AG04450 (cell line): ENCODE data around the gene ENO2. TPM values are rescaled to one million over a fixed set of nuclear protein-coding genes. Genes with fewer than 3 reads are reported as not detected.

Experiments used
- CTCF ChIA-PET: fragments of 300-600, 350-600 bp; formaldehyde crosslinking; extraction: SDS; loops from one replicate; lab custom pipeline; 2022; ENCODE audit warnings: antibody characterized with exemption, inconsistent platforms; lab: Charles Lee
- POLR2A ChIA-PET: fragments of 350-600 bp; formaldehyde crosslinking; extraction: SDS; loops from one replicate; lab custom pipeline; 2021; ENCODE audit warnings: antibody characterized with exemption, inconsistent platforms; lab: Yijun Ruan, JAX
- DNase-seq: peaks from one replicate; pipeline ENCODE4 v3.0.0-alpha.2; 2011; ENCODE audit warnings: low read depth, low spot score
- H3K27ac ChIP-seq: one replicate; pipeline ENCODE4 v1.5.1; 2012; ENCODE audit warnings: low read depth, low read length, control low read depth
- H3K27me3 ChIP-seq: one replicate; pipeline ENCODE4 v1.6.0; 2012; ENCODE audit warnings: low read length; ENCODE audit not compliant: control insufficient read depth, insufficient read depth
- H3K4me3 ChIP-seq: 2 replicates; pipeline ENCODE4 v1.5.1; 2011; ENCODE audit warnings: mild to moderate bottlenecking, low read depth, low read length, control low read depth
- H3K9me3 ChIP-seq: 2 replicates; pipeline ENCODE4 v1.5.1; 2012; ENCODE audit warnings: low read length; ENCODE audit not compliant: control insufficient read depth, insufficient read depth
- CTCF ChIP-seq: IDR thresholded peaks from 2 replicates; pipeline ENCODE4 v1.5.1; 2011; ENCODE audit warnings: low read depth, low read length, control low read depth, inconsistent platforms
- polyA plus RNA-seq: library from polyadenylated mRNA; depleted of rRNA; stranded (reverse); fragments of >200 nt; gene quantifications from 2 replicates; pipeline ENCODE4 v1.2.3, GENCODE V29; 2011

ENO2 gene
- polyA plus RNA-seq, 1 experiment: 25.4 TPM

DNA sequence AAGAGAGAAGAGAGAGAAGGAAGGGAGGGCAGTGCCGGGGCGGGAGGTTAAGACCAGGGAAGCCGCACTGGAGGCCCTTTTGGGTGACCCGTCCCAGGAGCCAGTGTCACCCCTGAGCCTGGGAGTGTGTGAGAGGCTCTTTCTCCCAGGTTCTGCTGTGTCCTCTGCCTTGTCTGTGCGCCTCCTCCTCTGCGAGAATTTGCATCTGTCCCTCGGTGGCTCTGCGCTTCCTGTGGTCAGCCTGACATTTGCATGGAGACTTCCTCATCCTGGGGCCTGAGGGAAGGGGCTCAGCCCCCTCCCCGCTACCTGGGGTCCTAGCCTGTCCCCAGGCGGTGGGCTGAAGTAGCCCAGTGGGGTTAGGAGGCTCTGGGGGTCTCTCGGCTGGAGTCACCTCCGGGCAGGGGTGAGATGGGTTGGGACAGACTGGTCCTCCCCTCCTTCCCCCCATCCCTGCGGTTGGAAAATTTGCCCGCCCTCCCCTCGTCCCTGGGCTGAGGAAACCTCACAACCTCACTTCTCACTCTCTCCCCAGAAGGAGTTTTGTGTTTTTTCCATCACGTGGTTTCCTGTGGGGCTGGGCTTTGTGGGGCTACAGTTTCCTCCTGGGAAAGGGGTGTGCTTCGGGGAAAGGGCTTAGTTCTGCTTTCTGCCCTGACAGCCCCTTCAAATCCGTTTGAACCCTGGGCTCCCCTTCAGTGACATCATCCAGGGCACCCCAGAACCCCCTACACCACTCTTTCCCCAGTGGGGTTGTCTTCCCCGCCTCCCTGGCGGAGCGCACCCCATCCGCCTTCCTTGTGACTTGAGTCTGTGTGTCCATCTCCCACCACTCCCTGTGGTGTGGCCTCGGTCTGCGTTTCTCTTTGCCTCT is 39.3 kb downstream of the ENO2 start:
- Histone ChIP-seq H3K27ac (no peak overlapping the region), H3K27me3 (no peaks in the 10 kb centered on the region), H3K9me3 (no peaks in the 10 kb centered on the region), H3K4me3 (no peak overlapping the region)
- TF ChIP-seq CTCF: no peak
- ChIA-PET POLR2A (no interaction called here), CTCF (interaction anchor here (0.9 to 1.1 kb wide), 4 partner anchors 11 to 160 kb away, joined by 3 to 4 read pairs (median 3); no protein-coding TSS in a partner anchor)
- DNase-seq: no peak

GRCh38 chr12:6954316-6955107 is 40.1 kb downstream of the ENO2 start:
- Histone ChIP-seq H3K27me3 (no peaks in the 10 kb centered on the region), H3K27ac (no peak overlapping the region), H3K9me3 (no peaks in the 10 kb centered on the region), H3K4me3 (no peak overlapping the region)
- no peak for TF ChIP-seq CTCF
- ChIA-PET CTCF (interaction anchor here (0.9 to 1.1 kb wide), 2 partner anchors 10 to 159 kb away, joined by 3 to 4 read pairs; no protein-coding TSS in a partner anchor), POLR2A (no interaction called here)
- DNase-seq: no peak

GRCh38 chr12:6955108-6956020 is 41.0 kb downstream of the ENO2 start:
- Histone ChIP-seq H3K27me3 (no peaks in the 10 kb centered on the region), H3K9me3 (no peaks in the 10 kb centered on the region), H3K27ac (no peak overlapping the region), H3K4me3 (no peak overlapping the region)
- CTCF ChIA-PET: interaction anchor here (1.7 kb wide), 1 partner anchor 9 kb away, joined by 5 read pairs; no protein-coding TSS in a partner anchor
- DNase-seq: no peak
- TF ChIP-seq CTCF: no peak
- POLR2A ChIA-PET: no interaction called here

DNA sequence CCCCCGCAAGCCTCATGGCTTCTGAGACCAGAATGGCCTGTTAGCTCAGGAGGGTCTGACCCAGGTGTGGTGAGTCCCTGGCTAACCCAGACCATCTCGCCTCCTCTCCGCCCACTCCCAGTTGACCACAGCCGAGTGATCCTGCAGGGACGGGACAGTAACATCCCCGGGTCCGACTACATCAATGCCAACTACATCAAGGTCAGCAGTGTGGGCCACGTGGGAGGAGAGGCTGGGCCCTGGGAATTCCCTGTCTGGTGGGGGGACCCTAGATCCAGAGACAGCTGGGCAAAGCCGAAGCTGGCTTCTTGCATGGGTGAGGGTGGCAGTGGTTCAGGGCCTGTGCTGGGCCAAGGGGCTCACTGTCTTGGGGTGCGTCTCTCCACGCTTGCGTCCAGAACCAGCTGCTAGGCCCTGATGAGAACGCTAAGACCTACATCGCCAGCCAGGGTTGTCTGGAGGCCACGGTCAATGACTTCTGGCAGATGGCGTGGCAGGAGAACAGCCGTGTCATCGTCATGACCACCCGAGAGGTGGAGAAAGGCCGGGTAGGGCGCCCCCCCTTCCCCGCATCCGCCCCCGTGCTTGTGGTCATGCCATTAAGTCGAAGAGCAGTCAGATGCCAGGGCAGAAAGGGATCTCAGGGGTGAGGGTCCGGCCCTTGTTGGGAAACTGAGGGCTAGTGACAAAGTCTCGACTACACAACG is 41.8 kb downstream of the ENO2 start:
- POLR2A ChIA-PET: no interaction called here

More for the DNA sequence above, 41.8 kb downstream of the ENO2 start:
- CTCF ChIA-PET: interaction anchor here (1.7 kb wide), 1 partner anchor 9 kb away, joined by 5 read pairs; no protein-coding TSS in a partner anchor
- no peak overlapping the region for H3K4me3 ChIP-seq
- DNase-seq: no peak
- H3K27ac ChIP-seq: no peak overlapping the region
- TF ChIP-seq CTCF: no peak
- no peaks in the 10 kb centered on the region for H3K27me3 ChIP-seq
- no peaks in the 10 kb centered on the region for H3K9me3 ChIP-seq
